Hepatocyte (in vitro differentiated cells): Measurements from ENCODE around the gene PLVAP. TPM values are rescaled to one million over a fixed set of nuclear protein-coding genes. Genes with fewer than 3 reads are reported as not detected.

Experiments used
- DNase-seq: peaks from one replicate; pipeline ENCODE4 v3.0.0-alpha.2; 2016; ENCODE audit warnings: low spot score
- H2AFZ ChIP-seq: fragments of 200-600 bp; sonication (generic); 2 replicates; pipeline ENCODE4 v1.6.0; 2016; ENCODE audit warnings: antibody characterized with exemption, mild to moderate bottlenecking
- H3K27ac ChIP-seq: fragments of 200-600 bp; sonication (generic); 2 replicates; pipeline ENCODE4 v1.5.1; 2016; ENCODE audit warnings: mild to moderate bottlenecking
- H3K27me3 ChIP-seq: fragments of 200-600 bp; sonication (generic); 2 replicates; pipeline ENCODE4 v1.6.1; 2016
- H3K36me3 ChIP-seq: fragments of 200-600 bp; sonication (generic); replicated peaks from 2 replicates; pipeline ENCODE4 v1.5.1; 2016; ENCODE audit warnings: low read depth; ENCODE audit not compliant: insufficient read depth
- H3K4me1 ChIP-seq: fragments of 200-600 bp; sonication (generic); 2 replicates; pipeline ENCODE4 v1.5.1; 2016; ENCODE audit warnings: mild to moderate bottlenecking, moderate library complexity; ENCODE audit not compliant: insufficient read depth
- H3K4me2 ChIP-seq: fragments of 200-600 bp; sonication (generic); 2 replicates; pipeline ENCODE4 v1.6.0; 2016
- H3K4me3 ChIP-seq: fragments of 200-600 bp; sonication (generic); 2 replicates; pipeline ENCODE4 v1.5.1; 2016; ENCODE audit warnings: mild to moderate bottlenecking
- H3K79me2 ChIP-seq: fragments of 200-600 bp; sonication (generic); 2 replicates; pipeline ENCODE4 v1.6.0; 2017; ENCODE audit warnings: mild to moderate bottlenecking
- H3K9me2 ChIP-seq: fragments of 200-600 bp; sonication (generic); replicated peaks from 2 replicates; pipeline ENCODE4 v1.6.0; 2017; ENCODE audit warnings: mild to moderate bottlenecking; ENCODE audit not compliant: insufficient read depth
- H3K9me3 ChIP-seq: fragments of 200-600 bp; sonication (generic); 2 replicates; pipeline ENCODE4 v1.5.1; 2016; ENCODE audit warnings: low read depth, mild to moderate bottlenecking
- H4K20me1 ChIP-seq: fragments of 200-600 bp; sonication (generic); 2 replicates; pipeline ENCODE4 v1.6.0; 2016; ENCODE audit warnings: mild to moderate bottlenecking; ENCODE audit not compliant: insufficient read depth, poor library complexity, severe bottlenecking
- EZH2 ChIP-seq: fragments of 200-600 bp; sonication (generic); IDR thresholded peaks from 2 replicates; pipeline ENCODE4 v1.6.1; 2016; ENCODE audit warnings: antibody characterized with exemption, mild to moderate bottlenecking, borderline replicate concordance
- EZH2phosphoT487 ChIP-seq: fragments of 200-600 bp; sonication (generic); IDR thresholded peaks from one replicate; pipeline ENCODE4 v1.6.1; 2018; ENCODE audit warnings: antibody characterized with exemption, mild to moderate bottlenecking, low read depth, moderate library complexity; ENCODE audit not compliant: unreplicated experiment, severe bottlenecking
- WGBS: methylation state at CpG from one replicate; pipeline ENCODE4 v1.1.6; 2016; ENCODE audit warnings: low lambda C conversion rate; ENCODE audit errors: missing lambda C conversion rate; 5-methylcytosine and 5-hydroxymethylcytosine counted together
- polyA plus RNA-seq: library from polyadenylated mRNA; unstranded; fragments of >200 nt; fragmentation: Nextera tagmentation; extraction: Ambion mirVana; gene quantifications from 2 replicates; pipeline ENCODE4 v1.2.1, GENCODE V29; 2016
- total RNA-seq: library from RNA; depleted of rRNA; stranded (reverse); fragments of >200 nt; gene quantifications from 2 replicates; pipeline ENCODE4 v1.2.3, GENCODE V29; 2014
- TF ChIP-seq, protein P1 (sequence below): fragments of 200-600 bp; sonication (generic); IDR thresholded peaks from 2 replicates; pipeline ENCODE4 v1.5.1; 2016; ENCODE audit warnings: antibody characterized with exemption, mild to moderate bottlenecking; ENCODE audit not compliant: poor library complexity

The PLVAP gene
- total and polyA plus RNA-seq, 2 experiments from 2014 or later, result 1.4 to 5.3 TPM

DNA sequence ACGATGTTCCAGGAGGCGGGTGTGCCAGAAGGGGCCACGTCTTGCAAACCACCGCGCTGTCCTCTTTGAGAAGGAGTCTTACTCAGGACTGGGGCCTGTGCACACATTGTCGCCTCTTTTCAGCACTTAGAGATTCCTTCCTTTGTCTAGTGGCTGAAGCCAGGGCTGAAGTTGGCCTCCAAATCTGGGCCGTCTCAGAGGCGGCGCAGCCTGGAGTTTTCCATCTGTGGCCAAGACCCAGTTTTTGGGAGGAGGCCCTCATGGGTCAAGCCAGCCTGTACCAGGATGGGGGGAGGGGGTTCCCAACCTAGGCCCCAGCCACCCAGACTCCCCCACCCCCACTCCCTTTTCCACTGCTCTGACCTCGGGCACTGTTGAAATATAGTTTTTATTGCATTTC, 54.3 kb downstream of the PLVAP start:
- H3K9me2 ChIP-seq, result no peaks in the 10 kb centered on the region
- no peak overlapping the region for H3K4me3 ChIP-seq
- H3K4me2 ChIP-seq, result no peak overlapping the region
- H3K27ac ChIP-seq, result no peak overlapping the region
- H3K27me3 ChIP-seq, result no peaks in the 10 kb centered on the region
- WGBS, result 90% methylated on average over 10 of the region's 10 CpGs
- H2AFZ ChIP-seq, result no peak overlapping the region
- H3K4me1 ChIP-seq, result no peaks in the 10 kb centered on the region
- no peak for TF ChIP-seq EZH2
- H3K9me3 ChIP-seq, result no peaks in the 10 kb centered on the region
- no peaks in the 10 kb centered on the region for H3K79me2 ChIP-seq
- H4K20me1 ChIP-seq, result no peaks in the 10 kb centered on the region
- no peaks in the 10 kb centered on the region for H3K36me3 ChIP-seq
- DNase-seq, result no peak

DNA sequence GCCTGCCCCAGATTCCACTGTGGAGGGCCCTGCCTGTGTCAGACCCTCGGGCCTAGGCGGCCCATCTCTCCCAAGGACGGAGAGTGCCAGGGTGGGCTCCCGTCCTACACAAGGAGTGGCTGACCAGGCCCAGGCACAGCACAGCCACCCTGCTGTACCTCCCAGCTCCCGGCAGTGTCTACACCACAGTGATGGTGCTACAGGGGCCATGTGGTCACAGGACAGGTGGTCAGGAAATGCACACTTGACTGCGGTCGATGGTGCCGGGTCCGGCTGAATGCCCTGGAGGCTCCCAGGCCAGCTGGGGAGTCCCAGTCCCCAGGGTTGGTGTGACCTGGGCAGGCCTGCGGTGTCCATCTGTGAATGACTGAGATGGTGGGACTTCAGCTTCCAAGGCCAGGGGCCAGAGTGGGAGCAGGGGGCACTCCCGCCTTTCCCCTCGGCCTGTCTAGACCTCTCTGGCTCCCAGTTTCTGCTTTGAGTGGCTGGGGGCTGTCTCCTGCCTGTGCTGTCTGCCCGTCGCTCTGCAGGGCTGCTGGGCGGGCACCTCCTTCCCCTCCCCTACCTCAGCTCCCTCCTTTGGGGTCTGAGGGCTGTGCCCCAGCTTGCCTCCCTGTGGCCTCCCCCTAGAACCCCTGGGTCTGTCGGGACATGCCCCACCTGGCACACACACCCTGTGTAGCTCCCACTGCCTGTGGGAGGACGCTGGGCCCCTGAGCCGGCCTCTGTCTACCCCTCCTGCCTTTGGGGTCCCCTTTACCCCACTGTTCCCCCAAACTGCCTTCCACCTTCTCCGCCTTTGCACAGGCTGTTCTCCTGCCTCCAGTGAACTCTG, 55.3 kb downstream of the PLVAP start:
- Histone ChIP-seq H3K9me3 (no peaks in the 10 kb centered on the region), H2AFZ (no peak overlapping the region), H3K4me1 (no peaks in the 10 kb centered on the region), H3K4me2 (no peak overlapping the region), H3K27me3 (no peaks in the 10 kb centered on the region), H4K20me1 (no peaks in the 10 kb centered on the region), H3K36me3 (no peaks in the 10 kb centered on the region), H3K27ac (no peak overlapping the region), H3K9me2 (no peaks in the 10 kb centered on the region), H3K79me2 (no peaks in the 10 kb centered on the region), H3K4me3 (no peak overlapping the region)
- DNase-seq, result no peak
- WGBS, result 95% methylated on average over 18 of the region's 19 CpGs
- TF ChIP-seq EZH2, result no peak
- TF ChIP-seq EZH2phosphoT487, result no peak
- TF ChIP-seq, protein P1, sequence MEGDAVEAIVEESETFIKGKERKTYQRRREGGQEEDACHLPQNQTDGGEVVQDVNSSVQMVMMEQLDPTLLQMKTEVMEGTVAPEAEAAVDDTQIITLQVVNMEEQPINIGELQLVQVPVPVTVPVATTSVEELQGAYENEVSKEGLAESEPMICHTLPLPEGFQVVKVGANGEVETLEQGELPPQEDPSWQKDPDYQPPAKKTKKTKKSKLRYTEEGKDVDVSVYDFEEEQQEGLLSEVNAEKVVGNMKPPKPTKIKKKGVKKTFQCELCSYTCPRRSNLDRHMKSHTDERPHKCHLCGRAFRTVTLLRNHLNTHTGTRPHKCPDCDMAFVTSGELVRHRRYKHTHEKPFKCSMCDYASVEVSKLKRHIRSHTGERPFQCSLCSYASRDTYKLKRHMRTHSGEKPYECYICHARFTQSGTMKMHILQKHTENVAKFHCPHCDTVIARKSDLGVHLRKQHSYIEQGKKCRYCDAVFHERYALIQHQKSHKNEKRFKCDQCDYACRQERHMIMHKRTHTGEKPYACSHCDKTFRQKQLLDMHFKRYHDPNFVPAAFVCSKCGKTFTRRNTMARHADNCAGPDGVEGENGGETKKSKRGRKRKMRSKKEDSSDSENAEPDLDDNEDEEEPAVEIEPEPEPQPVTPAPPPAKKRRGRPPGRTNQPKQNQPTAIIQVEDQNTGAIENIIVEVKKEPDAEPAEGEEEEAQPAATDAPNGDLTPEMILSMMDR, result no peak

DNA sequence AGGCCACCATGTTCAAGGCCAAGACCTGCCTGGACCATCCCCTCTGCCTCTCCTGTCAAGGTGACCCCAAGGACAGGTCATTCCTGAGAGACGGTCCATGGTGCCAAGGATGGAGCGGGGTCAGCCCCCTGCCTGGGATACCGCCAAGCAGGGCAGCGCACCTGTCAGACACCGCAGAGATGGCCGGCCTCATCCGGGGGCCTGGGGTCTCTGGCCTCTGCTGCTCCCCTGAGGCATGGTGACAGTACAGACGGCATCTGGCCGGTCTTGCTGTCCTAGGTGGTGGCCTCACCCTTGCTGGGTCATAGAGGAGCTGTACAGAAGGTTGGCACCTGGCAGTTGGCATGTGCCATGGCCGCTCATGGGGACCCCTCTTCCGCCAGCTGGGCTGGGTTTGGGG, 56.7 kb downstream of the PLVAP start:
- Histone ChIP-seq H3K27ac (no peak overlapping the region), H3K4me2 (no peak overlapping the region), H3K4me1 (no peaks in the 10 kb centered on the region), H3K4me3 (no peak overlapping the region), H3K36me3 (no peaks in the 10 kb centered on the region), H3K27me3 (no peaks in the 10 kb centered on the region), H3K9me3 (no peaks in the 10 kb centered on the region), H2AFZ (no peak overlapping the region), H3K9me2 (no peaks in the 10 kb centered on the region), H3K79me2 (no peaks in the 10 kb centered on the region), H4K20me1 (no peaks in the 10 kb centered on the region)
- WGBS, result 87% methylated on average over 11 of the region's 11 CpGs
- DNase-seq, result no peak
- TF ChIP-seq EZH2phosphoT487 (no peak), EZH2 (no peak)
- TF ChIP-seq, protein P1, result no peak

DNA sequence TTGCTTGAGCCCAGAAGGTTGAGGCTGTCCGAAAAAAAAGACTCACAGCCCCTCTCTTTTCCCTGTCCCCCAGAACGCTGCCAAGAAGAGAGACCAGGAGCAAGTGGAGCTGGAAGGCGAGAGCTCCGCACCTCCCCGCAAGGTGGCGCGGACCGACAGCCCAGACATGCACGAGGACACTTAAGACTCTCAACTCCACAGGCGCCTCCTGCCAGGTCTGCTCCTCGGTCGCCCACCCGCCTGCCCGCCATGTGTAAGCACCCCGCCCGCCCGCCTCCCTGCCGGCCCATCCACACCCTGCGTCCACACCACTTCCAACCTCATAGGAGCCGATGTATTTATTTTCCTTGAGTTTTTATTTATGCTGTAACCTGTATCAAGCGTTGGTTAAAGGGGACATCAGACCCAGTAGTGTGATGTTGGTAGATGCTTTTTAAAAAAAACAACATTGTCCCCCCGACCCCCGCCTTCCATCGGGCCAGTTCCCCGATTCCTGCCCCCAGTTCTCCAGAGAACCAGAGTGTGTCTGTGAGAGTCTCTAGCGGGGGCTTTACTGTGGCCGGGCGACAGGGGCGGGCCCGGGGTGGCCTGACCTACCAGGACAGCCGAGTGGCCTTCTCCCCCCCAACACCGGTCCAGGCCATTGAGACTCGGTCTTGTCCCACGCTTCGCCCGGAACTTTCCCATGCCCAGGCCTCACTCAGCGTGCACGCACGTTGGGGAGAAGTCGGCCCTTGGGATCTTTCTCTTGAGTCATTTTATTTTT, 57.5 kb downstream of the PLVAP start:
- H3K27me3 ChIP-seq, result no peaks in the 10 kb centered on the region
- H4K20me1 ChIP-seq, result no peaks in the 10 kb centered on the region
- no peak for TF ChIP-seq EZH2
- TF ChIP-seq, protein P1, result no peak
- TF ChIP-seq EZH2phosphoT487, result no peak
- no peaks in the 10 kb centered on the region for H3K9me3 ChIP-seq
- DNase-seq, result no peak
- H3K9me2 ChIP-seq, result no peaks in the 10 kb centered on the region
- H3K36me3 ChIP-seq, result no peaks in the 10 kb centered on the region
- 92% methylated on average over 22 of the region's 40 CpGs for WGBS
- H3K4me3 ChIP-seq, result no peak overlapping the region
- no peak overlapping the region for H2AFZ ChIP-seq
- H3K27ac ChIP-seq, result no peak overlapping the region
- H3K4me1 ChIP-seq, result no peaks in the 10 kb centered on the region
- H3K79me2 ChIP-seq, result no peaks in the 10 kb centered on the region
- no peak overlapping the region for H3K4me2 ChIP-seq
